ENCODE results near the gene HSD3B7. TPM values are rescaled to one million over a fixed set of nuclear protein-coding genes. Genes with fewer than 3 reads are reported as not detected.

Gene HSD3B7
- total and polyA plus RNA-seq, 12 donors = 2.7 to 78.8 (median 32.8) TPM

DNA sequence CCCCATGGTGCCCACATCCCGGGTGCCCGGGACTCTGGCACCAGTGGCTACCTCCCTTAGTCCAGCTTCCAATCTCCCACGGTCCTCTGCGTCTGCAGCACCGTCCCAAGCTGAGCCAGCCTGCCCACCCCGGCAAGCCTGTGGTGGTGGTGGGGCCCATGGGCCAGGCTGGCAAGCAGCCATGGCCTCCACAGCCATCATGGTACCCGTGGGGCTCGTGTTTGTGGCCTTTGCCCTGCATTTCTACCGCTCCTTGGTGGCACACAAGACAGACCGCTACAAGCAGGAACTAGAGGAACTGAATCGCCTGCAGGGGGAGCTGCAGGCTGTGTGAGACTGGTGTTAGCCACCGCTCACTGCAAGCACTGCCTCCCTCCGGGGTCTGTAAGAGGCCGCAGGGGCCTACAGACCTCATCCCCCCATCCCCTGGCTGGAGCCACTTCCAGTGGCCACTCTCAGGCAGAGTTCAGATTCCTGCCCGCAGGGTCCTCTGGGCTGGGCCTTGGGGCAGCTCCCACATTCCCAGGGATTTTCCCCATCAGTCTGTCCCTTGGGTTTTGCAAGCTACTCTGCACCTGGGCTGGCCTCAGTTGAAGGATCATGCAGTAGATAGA, 31.4 kb upstream of the HSD3B7 start:
- Histone ChIP-seq H3K4me3 (no peak overlapping the region), H3K4me1 (replicated peaks in 1 of 2) (peaks cover 30 to 41% of the 10 kb centered on the region in 2 donors), H3K27me3 (no peaks in the 10 kb centered on the region), H3K27ac (peak overlapping the region in 3 of 5 donors; percentile 21 to 45 (median 30)), H3K9me3 (replicated peaks in 1 of 3) (no peaks in the 10 kb centered on the region), H3K36me3 (replicated peaks in 1 of 2) (no peaks in the 10 kb centered on the region)
- DNase-seq = peak; percentile 58 to 84 (median 74)
- intact Hi-C loops (cut with DNase I) = no loop called here
- 29 to 61% (median 38%) methylated on average over 5 to 15 of the region's 15 CpGs for WGBS, 4 donors
- TF ChIP-seq, protein P1, sequence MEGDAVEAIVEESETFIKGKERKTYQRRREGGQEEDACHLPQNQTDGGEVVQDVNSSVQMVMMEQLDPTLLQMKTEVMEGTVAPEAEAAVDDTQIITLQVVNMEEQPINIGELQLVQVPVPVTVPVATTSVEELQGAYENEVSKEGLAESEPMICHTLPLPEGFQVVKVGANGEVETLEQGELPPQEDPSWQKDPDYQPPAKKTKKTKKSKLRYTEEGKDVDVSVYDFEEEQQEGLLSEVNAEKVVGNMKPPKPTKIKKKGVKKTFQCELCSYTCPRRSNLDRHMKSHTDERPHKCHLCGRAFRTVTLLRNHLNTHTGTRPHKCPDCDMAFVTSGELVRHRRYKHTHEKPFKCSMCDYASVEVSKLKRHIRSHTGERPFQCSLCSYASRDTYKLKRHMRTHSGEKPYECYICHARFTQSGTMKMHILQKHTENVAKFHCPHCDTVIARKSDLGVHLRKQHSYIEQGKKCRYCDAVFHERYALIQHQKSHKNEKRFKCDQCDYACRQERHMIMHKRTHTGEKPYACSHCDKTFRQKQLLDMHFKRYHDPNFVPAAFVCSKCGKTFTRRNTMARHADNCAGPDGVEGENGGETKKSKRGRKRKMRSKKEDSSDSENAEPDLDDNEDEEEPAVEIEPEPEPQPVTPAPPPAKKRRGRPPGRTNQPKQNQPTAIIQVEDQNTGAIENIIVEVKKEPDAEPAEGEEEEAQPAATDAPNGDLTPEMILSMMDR (IDR thresholded peaks at IDR 0.05) = peak; percentile 32 to 65 (median 58)
- TF ChIP-seq POLR2A (IDR thresholded peaks at IDR 0.05) = no peak

DNA sequence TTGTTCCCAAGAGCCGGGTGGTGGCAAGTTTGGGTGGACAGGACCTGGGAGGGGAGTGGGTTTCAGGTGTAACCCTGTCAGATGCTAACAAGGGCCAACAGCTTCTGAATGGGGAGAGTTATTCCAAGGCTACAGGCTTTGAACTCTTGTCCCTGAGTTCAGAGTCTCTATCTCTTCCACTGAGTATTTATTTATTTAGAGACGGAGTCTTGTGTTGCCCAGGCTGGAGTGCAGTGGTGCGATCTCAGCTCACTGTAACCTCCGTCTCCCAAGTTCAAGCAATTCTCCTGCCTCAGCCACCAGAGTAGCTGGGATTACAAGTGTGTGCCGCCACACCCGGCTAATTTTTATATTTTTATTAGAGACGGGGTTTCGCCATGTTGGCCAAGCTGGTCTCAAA, 30.0 kb upstream of the HSD3B7 start:
- WGBS, 4 donors = 69 to 76% (median 69%) methylated on average over 8 of the region's 8 CpGs
- no peaks in the 10 kb centered on the region for H3K9me3 ChIP-seq (replicated peaks in 1 of 3)
- H3K4me1 ChIP-seq (replicated peaks in 1 of 2) = peaks cover 32 to 48% of the 10 kb centered on the region in 2 donors
- H3K27ac ChIP-seq = no peak overlapping the region
- H3K36me3 ChIP-seq (replicated peaks in 1 of 2) = peaks cover 0 to 13% of the 10 kb centered on the region in 2 donors
- TF ChIP-seq POLR2A (IDR thresholded peaks at IDR 0.05) = no peak
- TF ChIP-seq, protein P1 (IDR thresholded peaks at IDR 0.05) = no peak
- no peak overlapping the region for H3K4me3 ChIP-seq
- intact Hi-C loops (cut with DNase I) = no loop called here
- no peaks in the 10 kb centered on the region for H3K27me3 ChIP-seq
- DNase-seq = no peak

DNA sequence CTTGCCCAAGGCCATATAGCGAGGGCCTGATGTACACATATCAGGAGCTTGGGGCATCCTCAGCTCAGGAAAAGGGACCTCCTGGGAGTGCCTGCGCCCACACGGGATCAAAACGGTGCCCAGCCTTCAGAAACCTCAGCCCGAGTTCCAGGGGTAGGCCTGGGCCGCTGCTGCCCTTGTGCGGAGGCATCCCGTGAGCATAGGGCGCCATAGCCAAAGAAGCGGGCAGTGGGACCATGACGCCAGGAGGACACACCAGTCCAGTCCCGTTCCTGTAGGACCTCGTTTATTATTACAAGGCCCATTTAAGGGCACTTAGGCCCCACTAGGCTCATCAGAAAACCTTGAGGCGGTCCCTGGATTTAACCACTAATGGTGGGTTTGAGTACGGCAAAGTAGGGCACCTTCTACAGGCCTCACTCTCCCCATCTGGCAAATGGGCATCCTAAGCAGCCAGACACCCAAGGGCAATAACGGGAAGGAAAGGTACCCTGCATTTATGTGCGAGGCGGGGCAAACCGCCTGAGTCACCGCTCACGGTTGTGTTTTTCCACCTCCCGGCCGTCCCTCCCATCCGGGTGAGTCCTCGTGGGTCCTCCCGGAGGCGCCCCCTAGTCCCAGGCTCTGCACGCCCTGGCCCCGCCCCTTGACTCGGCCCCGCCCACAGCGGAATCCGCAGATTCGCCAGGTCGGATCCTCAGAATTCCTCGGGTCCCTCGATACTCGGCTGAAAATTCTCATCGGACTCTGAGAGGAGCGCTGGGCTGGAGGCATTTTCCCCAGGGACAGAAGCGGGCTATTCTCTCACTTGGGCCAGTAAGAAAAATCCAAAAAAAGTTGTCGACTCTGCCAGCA, 28.2 kb upstream of the HSD3B7 start:
- peak; percentile 86 to 93 (median 91) for DNase-seq
- WGBS, 4 donors = 8 to 24% (median 19%) methylated on average over 17 to 42 of the region's 42 CpGs
- no peaks in the 10 kb centered on the region for H3K9me3 ChIP-seq (replicated peaks in 1 of 3)
- peaks cover 0 to 31% of the 10 kb centered on the region in 2 donors for H3K36me3 ChIP-seq (replicated peaks in 1 of 2)
- peak overlapping the region; percentile 94 to 99 (median 98) for H3K27ac ChIP-seq
- intact Hi-C loops (cut with DNase I) = no loop called here
- TF ChIP-seq, protein P1 (IDR thresholded peaks at IDR 0.05) = peak in 1 of 6 experiments; percentile 25
- no peak for TF ChIP-seq POLR2A (IDR thresholded peaks at IDR 0.05)
- H3K27me3 ChIP-seq = no peaks in the 10 kb centered on the region
- H3K4me3 ChIP-seq = peak overlapping the region in 3 of 4 donors; percentile 79 to 93 (median 93)
- peaks cover 15 to 29% of the 10 kb centered on the region in 2 donors for H3K4me1 ChIP-seq (replicated peaks in 1 of 2)

DNA sequence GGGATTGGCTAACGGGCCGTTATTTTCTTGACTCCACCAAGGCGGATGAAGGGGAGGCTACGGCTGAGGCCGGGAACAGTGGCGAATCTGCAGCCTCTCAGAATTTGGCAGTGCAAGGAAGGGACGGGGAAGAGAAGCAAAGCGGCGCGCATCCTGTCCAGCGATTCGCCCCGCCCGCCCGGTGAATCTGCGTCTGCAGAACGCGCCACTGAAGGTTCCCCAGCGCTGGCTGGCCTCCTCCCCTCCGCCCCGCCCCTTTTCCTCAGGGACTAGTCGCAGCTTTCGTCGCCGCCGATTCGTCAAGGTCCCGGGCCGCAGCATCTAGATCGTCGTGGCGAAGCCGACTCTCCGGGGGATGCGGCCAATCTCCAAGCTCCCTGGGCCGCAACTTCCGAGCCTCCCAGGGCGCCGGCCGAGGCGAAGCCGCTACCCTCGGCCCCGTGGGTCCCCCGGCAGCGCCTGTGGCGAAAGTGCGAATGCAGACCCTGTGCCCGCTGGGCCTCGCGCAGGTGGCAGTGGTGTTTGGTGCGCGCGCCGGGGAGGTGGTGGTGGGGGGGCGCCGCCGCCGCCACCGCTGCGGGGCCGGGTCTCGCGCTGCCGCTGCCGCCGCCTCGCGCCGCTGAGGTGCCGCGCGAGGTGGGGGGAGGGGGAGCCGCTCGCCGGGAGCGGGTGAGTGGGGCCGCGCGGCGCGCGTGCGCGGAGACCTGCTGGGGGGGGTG, 27.4 kb upstream of the HSD3B7 start, which contains the start of gene SETD1A:
Gene SETD1A (plus strand): TSS at position 299 of the 719 bp plus-strand sequence. CDS start 978 bp downstream, outside the sequence.
- H3K27me3 ChIP-seq = no peaks in the 10 kb centered on the region
- peaks cover 0 to 39% of the 10 kb centered on the region in 2 donors for H3K36me3 ChIP-seq (replicated peaks in 1 of 2)
- H3K9me3 ChIP-seq (replicated peaks in 1 of 3) = no peaks in the 10 kb centered on the region
- peak; percentile 95 to 99 (median 98) for DNase-seq
- intact Hi-C loops (cut with DNase I) = no loop called here
- peak; percentile 11 to 78 for TF ChIP-seq POLR2A (IDR thresholded peaks at IDR 0.05)
- TF ChIP-seq, protein P1 (IDR thresholded peaks at IDR 0.05) = peak in 5 of 6 experiments; percentile 3 to 45 (median 19)
- peaks cover 15 to 27% of the 10 kb centered on the region in 2 donors for H3K4me1 ChIP-seq (replicated peaks in 1 of 2)
- 0% methylated on average over 7 to 85 of the region's 85 CpGs for WGBS, 4 donors
- H3K27ac ChIP-seq = peak within 1 kb of the TSS; percentile 94 to 99 (median 98)
- H3K4me3 ChIP-seq = peak within 1 kb of the TSS; percentile 79 to 93 (median 90)

Data from adrenal gland (tissue), 12 donors.